GM19240 (cell line): ENCODE measurements around the gene MAL.

Experiments
- DNase-seq: peaks from one replicate; pipeline ENCODE4 v3.0.0; 2011; ENCODE audit warnings: low spot score; ENCODE audit not compliant: insufficient read length

The MAL gene

GRCh38 chr2:95061601-95062183 lies 36.2 kb downstream of the MAL start:
- DNase-seq, result no peak

GRCh38 chr2:95062242-95063085 lies 37.0 kb downstream of the MAL start:
- no peak for DNase-seq

DNA sequence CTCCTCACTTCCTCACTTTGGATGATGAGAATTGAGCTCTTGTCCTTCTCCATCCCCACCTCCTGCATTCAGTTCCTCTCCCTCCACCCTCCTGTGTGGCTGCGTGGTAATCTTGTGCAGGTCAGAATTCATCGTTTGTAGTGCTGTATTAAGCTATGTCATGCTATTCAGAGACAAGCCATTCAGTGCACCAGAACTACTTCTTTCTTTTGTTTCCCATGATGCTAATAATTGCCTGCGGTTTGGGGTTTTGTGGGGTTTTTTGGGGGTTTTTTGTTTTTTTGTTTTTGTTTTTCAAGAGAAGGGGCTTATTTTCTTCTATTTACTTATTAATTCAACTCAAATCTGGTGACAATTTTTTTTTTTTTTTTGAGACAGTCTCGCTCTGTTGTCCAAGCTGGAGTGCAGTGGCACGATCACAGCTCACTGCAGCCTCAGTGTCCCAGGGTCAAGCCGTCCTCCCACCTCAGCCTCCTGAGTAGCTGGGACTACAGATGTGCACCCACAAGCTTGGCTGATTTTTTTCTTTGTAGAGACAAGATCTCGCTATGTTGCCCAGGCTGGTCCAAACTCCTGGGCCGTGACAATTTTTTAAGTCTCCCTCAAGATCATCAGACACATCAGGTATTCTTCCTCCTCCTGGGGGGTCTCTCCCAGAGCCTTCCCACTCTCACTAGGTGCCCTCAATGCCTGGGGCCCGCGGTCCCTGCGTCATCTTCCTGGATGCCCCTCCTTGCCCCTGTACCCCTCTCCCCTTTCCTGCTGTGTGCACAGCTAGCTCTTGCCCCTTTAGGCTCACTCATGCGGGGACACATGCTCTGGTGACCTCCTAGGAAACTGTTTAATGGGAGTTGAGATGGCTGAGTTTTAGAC lies 37.8 kb downstream of the MAL start:
- DNase-seq, result no peak

- no peak for DNase-seq
These were observed 42.7 kb downstream of the MAL start for GRCh38 chr2:95068256-95068655.

- no peak for DNase-seq
These were observed 44.0 kb downstream of the MAL start for GRCh38 chr2:95069465-95069864.

DNA sequence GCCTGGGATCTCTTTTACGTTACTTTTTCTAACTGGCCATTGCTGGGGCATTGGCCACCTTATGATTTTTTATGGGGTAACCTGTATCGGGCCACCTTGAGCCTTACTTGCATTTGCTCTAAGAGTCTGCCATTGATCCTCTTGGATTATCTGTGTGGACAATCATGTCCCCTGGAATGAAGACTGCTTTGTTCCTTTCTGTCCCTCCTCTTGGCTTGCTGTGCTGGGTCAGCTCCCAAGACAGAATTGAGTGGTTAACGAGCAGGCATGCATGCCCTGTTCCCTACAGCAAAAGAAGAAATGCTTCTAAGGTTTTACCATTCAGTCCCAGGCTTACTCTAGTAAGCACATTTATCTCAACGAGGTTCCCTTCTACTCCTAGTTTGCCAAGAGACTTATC lies 46.3 kb downstream of the MAL start:
- no peak for DNase-seq

GRCh38 chr2:95072424-95072823 lies 46.9 kb downstream of the MAL start:
- DNase-seq, result no peak

GRCh38 chr2:95073856-95074662 lies 48.6 kb downstream of the MAL start:
- DNase-seq, result no peak

- no peak for DNase-seq
These were observed 49.3 kb downstream of the MAL start for GRCh38 chr2:95074663-95075439.

GRCh38 chr2:95075440-95076132 lies 50.1 kb downstream of the MAL start:
- no peak for DNase-seq

DNA sequence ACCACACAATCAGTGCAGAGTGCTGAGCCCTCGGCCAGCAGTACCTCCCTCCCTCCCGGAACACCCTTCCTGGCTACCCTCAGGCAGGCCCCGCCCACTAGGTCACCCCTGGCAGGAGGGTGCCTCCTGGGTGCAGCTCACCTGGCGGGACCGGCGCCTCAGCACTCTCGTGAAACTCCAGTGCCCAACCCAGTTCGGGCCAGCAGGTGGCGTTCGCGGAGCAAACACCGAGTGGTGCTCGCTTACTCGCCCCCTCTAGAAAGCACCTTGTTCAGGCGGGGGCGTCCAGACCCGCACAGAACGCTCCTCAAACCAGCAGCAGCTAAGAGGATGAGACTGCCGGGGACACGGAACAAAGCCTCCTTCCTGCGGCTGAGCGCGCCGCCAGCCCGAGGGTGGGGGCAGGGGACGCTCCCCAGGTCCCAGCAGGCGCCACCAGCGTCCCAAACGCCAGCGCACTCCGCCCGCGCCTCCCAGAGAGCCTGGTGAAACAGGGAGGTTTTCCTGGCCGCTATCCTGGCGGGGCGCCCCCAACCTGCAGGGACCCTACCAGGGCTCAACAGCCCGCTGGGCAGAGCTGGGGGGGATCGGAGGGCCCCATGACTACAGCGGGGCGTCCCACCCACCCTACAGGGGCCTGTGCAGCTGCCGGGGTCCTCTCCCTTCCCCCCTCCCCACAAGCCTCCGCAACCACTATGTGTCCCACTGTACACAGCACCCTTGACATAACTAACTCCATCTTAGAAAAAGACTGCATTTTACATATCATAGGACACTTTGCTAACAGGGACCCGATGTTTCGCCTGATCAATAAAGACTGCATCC lies 51.4 kb downstream of the MAL start:
- DNase-seq, result peak; percentile 55

DNA sequence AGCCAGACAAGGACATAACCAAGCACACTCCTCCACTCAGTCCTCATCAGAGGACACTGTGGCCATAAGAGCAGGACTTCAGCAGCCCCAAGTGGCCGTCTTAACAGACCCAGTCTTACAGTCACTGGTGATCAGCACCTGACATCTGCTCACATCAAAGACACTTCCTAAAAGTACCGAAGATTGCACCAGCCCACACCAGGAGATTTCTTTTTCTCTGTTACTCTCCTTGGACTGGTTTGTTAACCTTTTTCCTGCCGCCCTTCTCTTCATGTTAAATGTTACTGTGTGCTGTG lies 52.0 kb downstream of the MAL start:
- no peak for DNase-seq

GRCh38 chr2:95077861-95078603 lies 52.5 kb downstream of the MAL start:
- no peak for DNase-seq

DNA sequence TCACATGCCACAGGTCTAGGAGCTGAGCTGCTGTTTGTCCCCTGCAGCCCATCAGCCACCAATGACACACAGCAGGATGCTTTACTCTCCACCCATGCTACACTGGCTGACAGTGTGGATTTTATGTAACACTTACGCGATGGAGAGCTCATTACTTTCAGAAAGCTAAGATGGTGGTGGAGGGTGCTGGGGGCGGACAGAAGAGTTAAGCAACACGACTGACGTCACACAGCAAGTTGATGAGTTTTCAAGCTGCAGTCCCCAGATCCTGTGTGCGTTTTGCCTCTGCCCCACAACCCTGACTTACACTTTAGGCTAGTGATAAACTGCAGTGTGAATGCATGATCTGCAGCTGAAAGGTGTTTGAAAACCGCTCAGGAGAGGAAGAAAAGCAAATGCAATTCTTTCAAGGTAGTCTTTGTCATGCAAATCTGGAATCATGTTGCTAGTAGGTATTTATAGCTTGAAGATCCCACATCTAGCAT lies 53.7 kb downstream of the MAL start:
- no peak for DNase-seq

DNA sequence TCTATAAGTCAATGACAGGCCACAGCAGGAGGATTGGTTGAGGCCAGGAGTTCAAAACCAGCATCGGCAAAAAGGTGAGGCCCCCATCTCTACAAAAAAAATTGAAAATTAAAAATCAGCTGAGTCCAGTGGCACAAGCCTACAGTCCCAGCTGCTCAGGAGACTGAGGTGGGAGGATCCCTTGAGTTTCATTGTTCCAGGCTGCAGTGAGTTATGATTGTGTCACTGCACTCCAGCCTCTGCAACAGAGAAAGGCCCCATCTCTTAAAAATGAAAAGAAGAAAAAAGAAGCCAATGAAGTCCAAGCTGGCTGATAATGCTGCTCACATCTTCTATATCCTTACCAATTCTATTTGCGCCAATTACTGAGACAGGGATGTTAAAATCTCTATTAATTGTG lies 57.0 kb downstream of the MAL start:
- no peak for DNase-seq

GRCh38 chr2:95086017-95086416 lies 60.5 kb downstream of the MAL start:
- no peak for DNase-seq

DNA sequence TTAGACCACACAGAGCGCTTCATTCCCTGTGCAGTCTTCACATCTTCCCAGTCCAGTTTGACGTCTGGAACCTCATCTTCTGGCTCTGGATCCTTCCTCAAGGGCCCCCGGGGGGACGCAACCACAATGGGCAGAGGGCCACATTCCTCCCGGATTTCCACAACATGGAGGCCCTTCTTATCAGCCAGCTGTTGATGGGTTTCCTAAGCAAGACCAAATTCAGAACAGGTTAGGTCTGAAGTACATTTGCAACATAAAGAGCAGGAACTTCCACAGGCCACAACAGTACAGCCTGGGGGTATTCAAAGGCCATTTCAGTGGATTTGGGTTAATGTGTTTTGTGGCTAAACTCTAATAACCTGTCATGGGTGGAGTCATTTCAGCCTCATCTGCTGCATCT lies 61.9 kb downstream of the MAL start:
- no peak for DNase-seq

DNA sequence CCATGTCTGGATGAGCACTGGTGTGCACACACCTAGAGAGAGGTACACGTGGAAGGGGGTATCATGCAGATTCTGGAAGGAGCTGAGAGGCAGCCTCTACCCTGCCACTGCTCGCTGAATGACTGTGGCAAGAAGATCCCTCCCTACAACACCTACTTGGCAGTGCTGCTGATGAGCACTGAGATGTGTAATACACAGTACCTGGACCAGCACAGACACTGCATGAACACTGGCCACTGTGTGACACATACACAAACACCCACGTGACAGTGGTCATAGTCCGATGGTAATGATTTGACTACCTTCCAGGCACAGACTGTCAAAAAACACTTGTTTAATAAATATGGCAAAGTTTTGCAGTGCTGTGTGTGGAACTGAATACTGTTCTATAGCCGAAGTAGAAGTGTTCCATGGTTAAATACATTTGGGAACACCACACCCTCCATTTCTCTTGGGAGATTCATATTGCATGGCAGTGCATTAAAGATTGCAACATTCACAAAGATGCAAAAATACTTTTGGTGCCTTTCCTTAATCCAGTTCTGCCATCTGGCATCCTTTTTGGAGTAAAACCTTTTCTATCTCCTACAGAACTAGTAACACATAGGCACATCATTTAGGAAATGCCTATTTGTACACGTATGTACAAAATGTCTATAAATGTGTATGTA lies 66.5 kb downstream of the MAL start:
- DNase-seq, result no peak
